ENCODE results near the gene PLA2G2D. TPM values are rescaled to one million over a fixed set of nuclear protein-coding genes. Genes with fewer than 3 reads are reported as not detected.

Gene PLA2G2D
- total RNA-seq, 1 donor from 2014 or later = not detected

DNA sequence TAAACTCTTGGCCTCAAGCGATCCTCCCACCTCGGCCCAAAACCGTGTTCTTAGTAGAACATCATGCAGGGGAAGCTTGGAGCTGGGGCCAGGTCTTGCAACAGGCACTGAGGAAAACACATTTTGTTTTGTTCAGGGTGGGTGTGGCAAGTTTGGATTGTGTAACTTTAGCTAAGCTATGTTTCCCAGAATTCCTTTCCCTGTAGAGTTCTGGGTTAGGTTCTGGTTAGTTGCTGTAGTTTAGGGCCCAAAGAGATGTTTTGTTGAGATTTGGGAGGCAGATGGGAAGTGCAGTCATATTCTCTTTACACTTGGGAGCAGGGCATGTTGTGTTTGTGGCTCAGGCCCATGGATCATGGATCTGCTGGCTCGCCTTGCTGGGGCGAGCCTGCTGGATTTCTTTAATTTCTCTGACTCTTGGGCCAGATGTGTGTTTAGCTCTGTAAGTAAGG, 25.4 kb downstream of the PLA2G2D start:
- Histone ChIP-seq H3K4me1 (ENCODE audit: control insufficient read depth in 3 of 3, insufficient read depth in 3 of 3, low read length in 3 of 3) (peaks cover 0 to 2% (median 0%) of the 10 kb centered on the region in 3 donors), H3K27me3 (ENCODE audit: control insufficient read depth in 3 of 3, insufficient read depth in 3 of 3, low read length in 3 of 3) (peaks cover 0 to 5% (median 0%) of the 10 kb centered on the region in 3 donors), H3K4me3 (ENCODE audit: low read length in 3 of 3) (no peak overlapping the region), H3K27ac (ENCODE audit: low read depth, low read length) (peak overlapping the region; percentile 47), H3K9me3 (ENCODE audit: control insufficient read depth in 3 of 3, low read length in 3 of 3) (no peaks in the 10 kb centered on the region), H3K36me3 (ENCODE audit: control insufficient read depth in 3 of 3, insufficient read depth in 3 of 3, low read length in 3 of 3) (no peaks in the 10 kb centered on the region), H3K9ac (ENCODE audit: low read depth in 1 of 3, low read length in 3 of 3) (no peak overlapping the region)

DNA sequence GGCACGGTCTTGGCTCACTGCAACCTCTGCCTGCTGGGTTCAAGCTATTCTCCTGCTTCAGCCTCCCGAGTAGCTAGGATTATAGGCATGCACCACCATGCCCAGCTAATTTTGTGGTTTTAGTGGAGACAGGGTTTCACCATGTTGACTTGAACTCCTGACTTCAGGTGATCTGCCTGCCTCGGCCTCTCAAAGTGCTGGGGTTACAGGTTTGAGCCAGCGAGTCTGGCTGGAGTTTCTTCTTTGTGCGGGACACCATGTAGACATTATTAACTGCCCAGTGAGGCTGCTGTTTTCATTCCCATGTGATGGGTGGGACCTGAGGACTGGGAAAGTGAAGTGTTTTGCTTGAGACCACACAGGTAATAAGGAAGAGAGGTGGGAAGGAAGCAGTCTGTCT, 26.0 kb downstream of the PLA2G2D start:
- H3K27me3 ChIP-seq (ENCODE audit: control insufficient read depth in 3 of 3, insufficient read depth in 3 of 3, low read length in 3 of 3) = peaks cover 0 to 5% (median 0%) of the 10 kb centered on the region in 3 donors
- H3K4me3 ChIP-seq (ENCODE audit: low read length in 3 of 3) = no peak overlapping the region
- no peak overlapping the region for H3K9ac ChIP-seq (ENCODE audit: low read depth in 1 of 3, low read length in 3 of 3)
- no peak overlapping the region for H3K27ac ChIP-seq (ENCODE audit: low read depth, low read length)
- H3K9me3 ChIP-seq (ENCODE audit: control insufficient read depth in 3 of 3, low read length in 3 of 3) = no peaks in the 10 kb centered on the region
- H3K4me1 ChIP-seq (ENCODE audit: control insufficient read depth in 3 of 3, insufficient read depth in 3 of 3, low read length in 3 of 3) = peaks cover 0 to 2% (median 0%) of the 10 kb centered on the region in 3 donors
- no peaks in the 10 kb centered on the region for H3K36me3 ChIP-seq (ENCODE audit: control insufficient read depth in 3 of 3, insufficient read depth in 3 of 3, low read length in 3 of 3)

DNA sequence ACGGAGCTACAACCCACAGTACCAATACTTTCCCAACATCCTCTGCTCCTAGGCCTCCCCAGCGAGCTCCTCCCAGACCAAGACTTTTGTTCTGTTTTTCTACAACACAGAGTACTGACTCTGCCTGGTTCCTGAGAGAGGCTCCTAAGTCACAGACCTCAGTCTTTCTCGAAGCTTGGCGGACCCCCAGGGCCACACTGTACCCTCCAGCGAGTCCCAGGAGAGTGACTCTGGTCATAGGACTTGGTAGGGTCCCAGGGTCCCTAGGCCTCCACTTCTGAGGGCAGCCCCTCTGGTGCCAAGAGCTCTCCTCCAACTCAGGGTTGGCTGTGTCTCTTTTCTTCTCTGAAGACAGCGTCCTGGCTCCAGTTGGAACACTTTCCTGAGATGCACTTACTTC, 28.7 kb downstream of the PLA2G2D start:
- Histone ChIP-seq H3K27ac (ENCODE audit: low read depth, low read length) (no peak overlapping the region), H3K27me3 (ENCODE audit: control insufficient read depth in 3 of 3, insufficient read depth in 3 of 3, low read length in 3 of 3) (peaks cover 0 to 9% (median 0%) of the 10 kb centered on the region in 3 donors), H3K36me3 (ENCODE audit: control insufficient read depth in 3 of 3, insufficient read depth in 3 of 3, low read length in 3 of 3) (no peaks in the 10 kb centered on the region)

DNA sequence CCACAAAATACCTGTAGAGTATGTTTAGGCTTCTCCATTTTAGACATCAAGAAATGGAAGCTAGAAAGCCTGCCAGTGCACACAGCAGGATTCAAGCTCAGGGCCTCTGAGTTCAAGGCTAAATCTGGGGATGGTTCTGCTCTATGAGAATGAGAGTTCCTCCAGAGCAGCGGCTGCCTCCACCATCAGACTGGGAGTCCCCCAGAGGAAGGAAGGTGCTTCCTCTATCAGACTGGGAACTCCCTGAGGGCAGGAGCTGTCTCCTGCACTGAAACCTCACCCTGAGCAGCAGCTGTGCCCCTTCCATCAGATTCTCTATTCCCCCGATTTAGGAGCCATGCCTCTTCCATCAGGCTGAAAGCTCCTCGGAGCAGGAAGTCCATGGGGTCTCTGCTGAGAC, 29.2 kb downstream of the PLA2G2D start:
- H3K9ac ChIP-seq (ENCODE audit: low read depth in 1 of 3, low read length in 3 of 3) = no peak overlapping the region
- H3K9me3 ChIP-seq (ENCODE audit: control insufficient read depth in 3 of 3, low read length in 3 of 3) = no peaks in the 10 kb centered on the region
- H3K4me3 ChIP-seq (ENCODE audit: low read length in 3 of 3) = no peak overlapping the region
- no peaks in the 10 kb centered on the region for H3K4me1 ChIP-seq (ENCODE audit: control insufficient read depth in 3 of 3, insufficient read depth in 3 of 3, low read length in 3 of 3)
- peaks cover 0 to 9% (median 0%) of the 10 kb centered on the region in 3 donors for H3K27me3 ChIP-seq (ENCODE audit: control insufficient read depth in 3 of 3, insufficient read depth in 3 of 3, low read length in 3 of 3)
- no peak overlapping the region for H3K27ac ChIP-seq (ENCODE audit: low read depth, low read length)
- H3K36me3 ChIP-seq (ENCODE audit: control insufficient read depth in 3 of 3, insufficient read depth in 3 of 3, low read length in 3 of 3) = no peaks in the 10 kb centered on the region

More for the DNA sequence above, 28.7 kb downstream of the PLA2G2D start:
- no peaks in the 10 kb centered on the region for H3K9me3 ChIP-seq (ENCODE audit: control insufficient read depth in 3 of 3, low read length in 3 of 3)
- H3K4me1 ChIP-seq (ENCODE audit: control insufficient read depth in 3 of 3, insufficient read depth in 3 of 3, low read length in 3 of 3) = peaks cover 0 to under 1% (median 0%) of the 10 kb centered on the region in 3 donors
- H3K4me3 ChIP-seq (ENCODE audit: low read length in 3 of 3) = no peak overlapping the region
- H3K9ac ChIP-seq (ENCODE audit: low read depth in 1 of 3, low read length in 3 of 3) = no peak overlapping the region

GRCh38 chr1:20089328-20090077, 29.8 kb downstream of the PLA2G2D start:
- no peak overlapping the region for H3K27ac ChIP-seq (ENCODE audit: low read depth, low read length)
- no peaks in the 10 kb centered on the region for H3K36me3 ChIP-seq (ENCODE audit: control insufficient read depth in 3 of 3, insufficient read depth in 3 of 3, low read length in 3 of 3)
- H3K4me1 ChIP-seq (ENCODE audit: control insufficient read depth in 3 of 3, insufficient read depth in 3 of 3, low read length in 3 of 3) = no peaks in the 10 kb centered on the region
- no peaks in the 10 kb centered on the region for H3K9me3 ChIP-seq (ENCODE audit: control insufficient read depth in 3 of 3, low read length in 3 of 3)
- peaks cover 0 to 10% (median 0%) of the 10 kb centered on the region in 3 donors for H3K27me3 ChIP-seq (ENCODE audit: control insufficient read depth in 3 of 3, insufficient read depth in 3 of 3, low read length in 3 of 3)
- H3K4me3 ChIP-seq (ENCODE audit: low read length in 3 of 3) = no peak overlapping the region
- H3K9ac ChIP-seq (ENCODE audit: low read depth in 1 of 3, low read length in 3 of 3) = no peak overlapping the region

GRCh38 chr1:20087668-20088067, 31.7 kb downstream of the PLA2G2D start:
- H3K4me1 ChIP-seq (ENCODE audit: control insufficient read depth in 3 of 3, insufficient read depth in 3 of 3, low read length in 3 of 3) = no peaks in the 10 kb centered on the region
- H3K9ac ChIP-seq (ENCODE audit: low read depth in 1 of 3, low read length in 3 of 3) = no peak overlapping the region
- H3K27me3 ChIP-seq (ENCODE audit: control insufficient read depth in 3 of 3, insufficient read depth in 3 of 3, low read length in 3 of 3) = peaks cover 0 to 11% (median 0%) of the 10 kb centered on the region in 3 donors
- H3K4me3 ChIP-seq (ENCODE audit: low read length in 3 of 3) = no peak overlapping the region
- no peaks in the 10 kb centered on the region for H3K9me3 ChIP-seq (ENCODE audit: control insufficient read depth in 3 of 3, low read length in 3 of 3)
- H3K27ac ChIP-seq (ENCODE audit: low read depth, low read length) = no peak overlapping the region
- H3K36me3 ChIP-seq (ENCODE audit: control insufficient read depth in 3 of 3, insufficient read depth in 3 of 3, low read length in 3 of 3) = no peaks in the 10 kb centered on the region

GRCh38 chr1:20086800-20087199, 32.5 kb downstream of the PLA2G2D start:
- Histone ChIP-seq H3K9ac (ENCODE audit: low read depth in 1 of 3, low read length in 3 of 3) (no peak overlapping the region), H3K9me3 (ENCODE audit: control insufficient read depth in 3 of 3, low read length in 3 of 3) (no peaks in the 10 kb centered on the region), H3K4me3 (ENCODE audit: low read length in 3 of 3) (no peak overlapping the region), H3K27ac (ENCODE audit: low read depth, low read length) (no peak overlapping the region), H3K4me1 (ENCODE audit: control insufficient read depth in 3 of 3, insufficient read depth in 3 of 3, low read length in 3 of 3) (no peaks in the 10 kb centered on the region), H3K27me3 (ENCODE audit: control insufficient read depth in 3 of 3, insufficient read depth in 3 of 3, low read length in 3 of 3) (peaks cover 0 to 8% (median 0%) of the 10 kb centered on the region in 3 donors), H3K36me3 (ENCODE audit: control insufficient read depth in 3 of 3, insufficient read depth in 3 of 3, low read length in 3 of 3) (no peaks in the 10 kb centered on the region)

GRCh38 chr1:20083178-20083944, 36.0 kb downstream of the PLA2G2D start:
- H3K36me3 ChIP-seq (ENCODE audit: control insufficient read depth in 3 of 3, insufficient read depth in 3 of 3, low read length in 3 of 3) = no peaks in the 10 kb centered on the region
- H3K9me3 ChIP-seq (ENCODE audit: control insufficient read depth in 3 of 3, low read length in 3 of 3) = no peaks in the 10 kb centered on the region

DNA sequence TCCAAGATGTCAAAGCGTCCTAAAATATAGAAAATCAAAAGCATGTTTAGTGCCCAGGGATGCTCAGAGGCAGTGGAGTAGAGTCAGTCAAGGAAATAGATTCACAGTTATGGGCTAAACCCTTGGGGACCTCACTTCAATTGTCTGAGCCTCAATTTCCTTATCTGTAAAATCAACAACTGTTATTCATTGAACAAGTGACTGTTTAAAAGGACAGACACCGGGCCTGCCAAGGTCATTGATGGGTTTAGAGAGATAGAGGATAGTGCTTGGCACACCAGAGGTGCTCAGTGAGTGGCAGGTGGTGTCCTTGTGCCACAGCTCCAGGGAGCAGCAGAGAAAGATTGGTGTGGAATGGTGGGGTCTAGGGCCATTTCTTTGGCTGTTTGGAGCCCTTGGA, 36.6 kb downstream of the PLA2G2D start:
- H3K27ac ChIP-seq (ENCODE audit: low read depth, low read length) = no peak overlapping the region
- no peak overlapping the region for H3K9ac ChIP-seq (ENCODE audit: low read depth in 1 of 3, low read length in 3 of 3)
- H3K27me3 ChIP-seq (ENCODE audit: control insufficient read depth in 3 of 3, insufficient read depth in 3 of 3, low read length in 3 of 3) = peaks cover 0 to 25% (median 18%) of the 10 kb centered on the region in 3 donors
- no peaks in the 10 kb centered on the region for H3K9me3 ChIP-seq (ENCODE audit: control insufficient read depth in 3 of 3, low read length in 3 of 3)
- H3K4me1 ChIP-seq (ENCODE audit: control insufficient read depth in 3 of 3, insufficient read depth in 3 of 3, low read length in 3 of 3) = no peaks in the 10 kb centered on the region
- no peaks in the 10 kb centered on the region for H3K36me3 ChIP-seq (ENCODE audit: control insufficient read depth in 3 of 3, insufficient read depth in 3 of 3, low read length in 3 of 3)
- H3K4me3 ChIP-seq (ENCODE audit: low read length in 3 of 3) = no peak overlapping the region

More at GRCh38 chr1:20083178-20083944, 36.0 kb downstream of the PLA2G2D start:
- Histone ChIP-seq H3K27me3 (ENCODE audit: control insufficient read depth in 3 of 3, insufficient read depth in 3 of 3, low read length in 3 of 3) (peaks cover 0 to 21% (median 14%) of the 10 kb centered on the region in 3 donors), H3K4me3 (ENCODE audit: low read length in 3 of 3) (no peak overlapping the region), H3K4me1 (ENCODE audit: control insufficient read depth in 3 of 3, insufficient read depth in 3 of 3, low read length in 3 of 3) (no peaks in the 10 kb centered on the region), H3K9ac (ENCODE audit: low read depth in 1 of 3, low read length in 3 of 3) (no peak overlapping the region), H3K27ac (ENCODE audit: low read depth, low read length) (no peak overlapping the region)

- no peaks in the 10 kb centered on the region for H3K4me1 ChIP-seq (ENCODE audit: control insufficient read depth in 3 of 3, insufficient read depth in 3 of 3, low read length in 3 of 3)
- no peak overlapping the region for H3K4me3 ChIP-seq (ENCODE audit: low read length in 3 of 3)
- no peaks in the 10 kb centered on the region for H3K9me3 ChIP-seq (ENCODE audit: control insufficient read depth in 3 of 3, low read length in 3 of 3)
- no peak overlapping the region for H3K27ac ChIP-seq (ENCODE audit: low read depth, low read length)
- no peak overlapping the region for H3K9ac ChIP-seq (ENCODE audit: low read depth in 1 of 3, low read length in 3 of 3)
- H3K27me3 ChIP-seq (ENCODE audit: control insufficient read depth in 3 of 3, insufficient read depth in 3 of 3, low read length in 3 of 3) = peaks cover 0 to 30% (median 28%) of the 10 kb centered on the region in 3 donors
- no peaks in the 10 kb centered on the region for H3K36me3 ChIP-seq (ENCODE audit: control insufficient read depth in 3 of 3, insufficient read depth in 3 of 3, low read length in 3 of 3)
Observed at GRCh38 chr1:20081353-20081810, 38.0 kb downstream of the PLA2G2D start.

Measured in skeletal muscle tissue (tissue), 4 donors.